NT2/D1 (cell line): Measurements from ENCODE around the gene TP53I11.

ENCODE experiments used
- DNase-seq: peaks from one replicate; pipeline ENCODE4 v3.0.0-alpha.2; 2011; ENCODE audit warnings: low read depth, low spot score
- H3K27me3 ChIP-seq: 2 replicates; pipeline ENCODE4 v1.6.0; 2011; ENCODE audit warnings: mild to moderate bottlenecking; ENCODE audit not compliant: insufficient read length, insufficient read depth
- H3K36me3 ChIP-seq: 2 replicates; pipeline ENCODE4 v1.6.1; 2011; ENCODE audit warnings: mild to moderate bottlenecking, low read length, mixed read lengths; ENCODE audit not compliant: insufficient read depth, insufficient read length
- H3K4me1 ChIP-seq: 2 replicates; pipeline ENCODE4 v1.5.1; 2011; ENCODE audit not compliant: insufficient read depth, insufficient read length
- H3K4me3 ChIP-seq: 2 replicates; pipeline ENCODE4 v1.5.1; 2011; ENCODE audit warnings: low read depth; ENCODE audit not compliant: insufficient read length
- H3K9ac ChIP-seq: 2 replicates; pipeline ENCODE4 v1.6.0; 2011; ENCODE audit warnings: low read depth; ENCODE audit not compliant: insufficient read length
- H3K9me3 ChIP-seq: 2 replicates; pipeline ENCODE4 v1.5.1; 2011; ENCODE audit warnings: mild to moderate bottlenecking, low read length; ENCODE audit not compliant: insufficient read depth
- SUZ12 ChIP-seq: IDR thresholded peaks from 2 replicates; pipeline ENCODE4 v1.6.1; 2011; ENCODE audit not compliant: insufficient read length, insufficient read depth; ENCODE audit errors: extremely low read depth
- YY1 ChIP-seq: IDR thresholded peaks from 2 replicates; pipeline ENCODE4 v1.6.1; 2011; ENCODE audit not compliant: insufficient read length, insufficient read depth
- ZNF274 ChIP-seq: IDR thresholded peaks from 2 replicates; pipeline ENCODE4 v1.6.1; 2011; ENCODE audit warnings: mild to moderate bottlenecking, low read depth, low read length

The TP53I11 gene

DNA sequence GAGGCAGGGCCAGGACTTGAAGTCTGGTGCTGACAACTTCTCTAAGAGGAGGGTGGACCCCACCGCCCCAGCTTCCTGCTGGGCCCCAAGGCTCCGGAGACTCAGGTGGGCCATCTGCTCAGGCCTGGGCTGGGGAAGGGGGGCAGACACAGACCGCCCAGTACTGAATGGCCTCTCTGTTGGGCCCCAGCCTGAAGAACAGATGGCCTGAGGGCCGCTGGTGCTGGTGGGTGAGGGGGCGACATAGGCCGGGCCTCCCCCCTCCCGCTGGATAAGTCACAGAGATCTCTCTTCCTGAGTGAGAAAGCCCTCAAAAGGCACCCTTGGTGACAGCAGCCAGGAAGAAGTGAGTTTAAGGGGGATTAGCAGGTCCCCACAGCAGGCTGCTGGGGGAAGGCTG, 12.5 kb upstream of the TP53I11 start:
- TF ChIP-seq YY1 (no peak), SUZ12 (no peak), ZNF274 (no peak)
- Histone ChIP-seq H3K4me1 (peaks cover 37% of the 10 kb centered on the region), H3K9me3 (no peaks in the 10 kb centered on the region), H3K9ac (peak overlapping the region; percentile 52), H3K27me3 (no peaks in the 10 kb centered on the region), H3K4me3 (no peak overlapping the region), H3K36me3 (no peaks in the 10 kb centered on the region)
- no peak for DNase-seq

DNA sequence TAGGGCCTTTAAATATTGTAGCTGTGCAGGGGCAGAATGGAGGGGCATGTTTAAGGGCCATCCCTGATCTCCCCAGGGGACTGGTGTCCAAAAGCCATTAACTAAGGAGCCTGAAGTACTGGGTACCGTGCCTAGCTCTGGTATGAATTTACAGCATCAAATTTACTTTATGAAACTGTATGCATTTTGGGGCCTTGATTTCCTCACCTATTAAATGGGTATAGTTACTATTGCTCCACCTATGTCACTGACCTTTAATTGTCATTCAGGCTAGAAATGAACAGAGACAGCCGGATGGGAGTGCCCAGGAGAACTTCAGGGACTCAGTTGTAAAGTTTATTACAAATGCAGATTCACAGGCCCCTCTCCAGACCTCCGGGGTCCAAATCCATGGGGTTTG, 11.8 kb upstream of the TP53I11 start:
- TF ChIP-seq SUZ12 (no peak), YY1 (no peak), ZNF274 (no peak)
- Histone ChIP-seq H3K4me1 (peaks cover 38% of the 10 kb centered on the region), H3K36me3 (no peaks in the 10 kb centered on the region), H3K9ac (no peak overlapping the region), H3K4me3 (no peak overlapping the region), H3K9me3 (no peaks in the 10 kb centered on the region), H3K27me3 (no peaks in the 10 kb centered on the region)
- DNase-seq = no peak

DNA sequence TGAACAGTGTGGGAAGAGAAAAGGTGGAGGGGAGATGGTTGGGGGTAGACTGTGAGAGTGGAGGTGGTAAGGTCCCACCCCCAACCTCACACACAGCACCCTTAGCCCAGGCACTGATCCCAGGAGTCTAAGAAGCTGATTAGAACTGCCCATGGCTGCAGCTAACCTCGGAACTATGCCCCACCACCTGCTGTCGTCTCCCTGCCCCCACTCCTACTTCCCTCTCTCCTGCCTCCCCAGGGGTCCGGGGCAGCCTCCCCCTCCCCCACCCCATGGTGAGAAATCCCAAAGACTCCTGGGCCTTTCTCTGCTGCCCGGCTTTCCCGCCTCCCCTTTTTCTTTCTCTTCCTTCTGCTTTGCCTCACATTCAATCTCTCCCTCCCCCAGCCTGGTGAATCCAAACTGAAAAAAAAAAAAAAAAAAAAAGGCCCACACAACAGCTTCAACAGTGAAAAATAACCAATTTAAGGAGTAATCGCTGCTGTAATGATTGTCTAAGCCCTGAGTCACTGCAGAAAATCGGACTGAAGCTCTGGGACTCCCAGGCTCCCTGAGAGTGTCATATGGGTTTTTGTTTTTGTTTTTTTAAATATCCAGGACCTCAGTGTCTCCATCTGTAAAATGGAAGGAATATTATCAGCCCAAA, 9.6 kb upstream of the TP53I11 start:
- Histone ChIP-seq H3K9me3 (no peaks in the 10 kb centered on the region), H3K4me3 (no peak overlapping the region), H3K36me3 (no peaks in the 10 kb centered on the region), H3K27me3 (no peaks in the 10 kb centered on the region), H3K4me1 (peaks cover 34% of the 10 kb centered on the region), H3K9ac (peak overlapping the region; percentile 37)
- no peak for DNase-seq
- TF ChIP-seq ZNF274 (no peak), YY1 (no peak), SUZ12 (no peak)

DNA sequence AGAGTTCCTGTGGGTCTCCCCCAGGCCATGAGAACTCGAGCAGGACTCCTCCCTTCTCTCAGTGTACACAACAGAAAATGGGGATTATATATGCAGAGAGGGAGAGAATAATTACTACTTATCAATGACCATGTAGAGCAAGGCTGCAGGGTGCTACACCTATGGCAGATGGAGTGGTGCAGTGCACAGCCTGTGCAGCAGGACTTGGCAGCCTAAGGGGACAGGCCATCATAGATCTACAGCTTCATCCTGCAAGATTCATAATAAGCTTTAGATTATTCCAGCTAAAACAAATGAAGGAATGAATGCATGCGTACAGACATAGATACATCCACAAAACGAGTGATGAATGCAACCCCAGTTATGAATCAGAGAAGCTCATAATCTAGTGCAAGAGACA, 8.4 kb upstream of the TP53I11 start:
- Histone ChIP-seq H3K4me1 (peaks cover 37% of the 10 kb centered on the region), H3K27me3 (no peaks in the 10 kb centered on the region)

DNA sequence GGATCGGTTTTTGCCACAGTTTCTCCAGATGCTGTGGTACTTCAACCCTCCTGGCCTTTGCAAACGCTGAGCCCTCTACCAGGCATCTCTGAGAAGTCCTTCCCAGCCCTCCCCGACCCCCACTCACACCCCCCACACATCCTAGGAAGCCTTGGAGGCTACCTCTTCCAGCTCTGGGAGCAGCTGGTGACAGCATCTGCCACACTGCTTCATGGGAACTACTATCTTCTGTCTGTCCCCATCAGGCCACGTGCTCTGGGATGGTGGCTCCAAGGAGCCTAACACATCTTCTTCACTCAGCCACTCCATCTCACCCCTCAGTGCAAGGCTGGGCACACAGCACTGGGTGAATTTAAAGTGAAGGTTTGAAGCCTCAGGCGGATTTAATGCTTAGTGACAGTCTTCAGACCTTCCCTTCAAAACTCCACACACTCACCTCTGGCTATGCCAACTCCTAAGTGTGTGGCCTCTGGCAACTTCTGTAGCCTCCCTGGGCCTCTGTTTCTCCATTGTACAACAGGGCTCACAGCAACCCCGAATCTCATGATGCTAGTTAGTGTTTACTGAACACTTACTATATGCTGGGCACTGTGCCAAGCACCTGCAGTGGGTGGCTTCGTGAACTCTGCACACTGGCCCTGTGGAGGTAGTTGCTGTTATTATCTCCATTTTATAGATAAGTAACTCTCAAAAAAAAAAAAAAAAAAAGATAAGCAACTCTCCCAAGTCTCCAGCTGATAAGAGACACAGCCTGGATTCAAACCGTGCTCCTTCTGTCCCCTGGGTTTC, 7.3 kb upstream of the TP53I11 start:
- TF ChIP-seq YY1 (no peak), ZNF274 (no peak), SUZ12 (no peak)
- Histone ChIP-seq H3K9me3 (no peaks in the 10 kb centered on the region), H3K4me3 (no peak overlapping the region), H3K4me1 (peaks cover 33% of the 10 kb centered on the region), H3K27me3 (no peaks in the 10 kb centered on the region), H3K9ac (peak overlapping the region; percentile 28), H3K36me3 (no peaks in the 10 kb centered on the region)
- DNase-seq = no peak

More for the DNA sequence above, 8.4 kb upstream of the TP53I11 start:
- no peaks in the 10 kb centered on the region for H3K9me3 ChIP-seq
- H3K9ac ChIP-seq = no peak overlapping the region
- TF ChIP-seq SUZ12 = no peak
- no peak for TF ChIP-seq ZNF274
- TF ChIP-seq YY1 = no peak
- DNase-seq = no peak
- H3K36me3 ChIP-seq = no peaks in the 10 kb centered on the region
- no peak overlapping the region for H3K4me3 ChIP-seq

DNA sequence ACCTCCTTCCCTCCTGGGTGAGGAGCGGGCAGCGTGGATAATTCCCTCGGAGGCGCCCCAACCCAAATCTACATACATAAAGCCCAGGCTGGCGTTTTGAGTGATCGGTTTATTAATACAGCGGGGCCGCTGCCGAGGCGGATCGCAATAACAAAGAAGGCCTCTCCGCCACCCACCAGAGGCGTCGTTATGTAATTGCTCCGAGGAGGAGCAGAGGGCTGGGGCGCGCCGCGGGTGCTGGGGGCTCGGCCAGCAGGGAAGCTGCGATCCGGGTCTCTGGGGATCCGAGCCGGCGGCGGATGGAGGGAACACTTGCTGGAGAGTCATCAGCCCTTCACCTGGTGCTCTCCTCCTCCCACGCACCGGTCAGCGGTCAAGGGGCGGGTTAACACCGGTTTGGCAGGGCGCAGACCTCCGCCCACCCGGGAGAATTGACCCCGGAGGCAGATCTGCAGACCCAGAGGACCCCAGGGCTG, 6.4 kb upstream of the TP53I11 start:
- Histone ChIP-seq H3K4me3 (no peak overlapping the region), H3K4me1 (peaks cover 36% of the 10 kb centered on the region), H3K27me3 (no peaks in the 10 kb centered on the region), H3K36me3 (no peaks in the 10 kb centered on the region), H3K9ac (peak overlapping the region; percentile 28), H3K9me3 (no peaks in the 10 kb centered on the region)
- no peak for DNase-seq
- no peak for TF ChIP-seq YY1
- TF ChIP-seq SUZ12 = no peak
- no peak for TF ChIP-seq ZNF274
